H9 (cell line): Measurements from ENCODE around the gene CETN3. TPM values are rescaled to one million over a fixed set of nuclear protein-coding genes. Genes with fewer than 3 reads are reported as not detected.

Experiments used
- DNase-seq: peaks from one replicate; pipeline ENCODE4 v3.0.0-alpha.2; 2017
- H2AFZ ChIP-seq: one replicate; pipeline ENCODE4 v1.6.1; 2013; ENCODE audit warnings: mild to moderate bottlenecking, low read length, control low read depth, moderate library complexity
- H2AK5ac ChIP-seq: 2 replicates; pipeline ENCODE4 v1.6.1; 2013; ENCODE audit warnings: low read length, control low read depth, mixed read lengths; ENCODE audit not compliant: insufficient read length
- H2BK120ac ChIP-seq: one replicate; pipeline ENCODE4 v1.6.1; 2013; ENCODE audit warnings: low read depth, mild to moderate bottlenecking, low read length, control low read depth, inconsistent platforms; ENCODE audit not compliant: poor library complexity, severe bottlenecking
- H2BK12ac ChIP-seq: 2 replicates; pipeline ENCODE4 v1.6.1; 2013; ENCODE audit warnings: low read length, control low read depth, mixed read lengths, low read depth; ENCODE audit not compliant: insufficient read length
- H2BK15ac ChIP-seq: 2 replicates; pipeline ENCODE4 v1.6.1; 2013; ENCODE audit warnings: low read depth, low read length, control low read depth
- H2BK20ac ChIP-seq: one replicate; pipeline ENCODE4 v1.6.1; 2013; ENCODE audit warnings: low read depth, mild to moderate bottlenecking, low read length, control low read depth, inconsistent platforms; ENCODE audit not compliant: poor library complexity, severe bottlenecking
- H2BK5ac ChIP-seq: 2 replicates; pipeline ENCODE4 v1.6.1; 2013; ENCODE audit warnings: low read length, control low read depth, mixed read lengths; ENCODE audit not compliant: insufficient read length
- H3K14ac ChIP-seq: 2 replicates; pipeline ENCODE4 v1.6.1; 2013; ENCODE audit warnings: low read length, control low read depth; ENCODE audit not compliant: insufficient read depth
- H3K18ac ChIP-seq: 2 replicates; pipeline ENCODE4 v1.6.1; 2013; ENCODE audit warnings: low read depth, mild to moderate bottlenecking, mixed read lengths, low read length, control low read depth; ENCODE audit not compliant: insufficient read length
- H3K23ac ChIP-seq: 2 replicates; pipeline ENCODE4 v1.6.1; 2013; ENCODE audit warnings: low read length, control low read depth, mixed read lengths, low read depth; ENCODE audit not compliant: insufficient read length
- H3K23me2 ChIP-seq: 2 replicates; pipeline ENCODE4 v1.6.1; 2013; ENCODE audit warnings: low read depth, mild to moderate bottlenecking, mixed read lengths, low read length, control low read depth; ENCODE audit not compliant: insufficient read length, poor library complexity, severe bottlenecking
- H3K27ac ChIP-seq: 2 replicates; pipeline ENCODE4 v1.5.1; 2013; ENCODE audit warnings: low read length, control low read depth, mixed read lengths, low read depth; ENCODE audit not compliant: insufficient read length
- H3K27me3 ChIP-seq: 2 replicates; pipeline ENCODE4 v1.6.1; 2013; ENCODE audit warnings: low read length, control low read depth, inconsistent platforms; ENCODE audit not compliant: insufficient read depth
- H3K4ac ChIP-seq: 2 replicates; pipeline ENCODE4 v1.6.1; 2013; ENCODE audit warnings: low read depth, mild to moderate bottlenecking, control low read depth, inconsistent platforms, low read length, moderate library complexity
- H3K4me1 ChIP-seq: 2 replicates; pipeline ENCODE4 v1.6.1; 2013; ENCODE audit warnings: low read length, control low read depth, inconsistent platforms; ENCODE audit not compliant: insufficient read depth
- H3K4me2 ChIP-seq: 2 replicates; pipeline ENCODE4 v1.6.1; 2013; ENCODE audit warnings: low read length, control low read depth, mixed read lengths; ENCODE audit not compliant: insufficient read length, insufficient read depth
- H3K56ac ChIP-seq: 2 replicates; pipeline ENCODE4 v1.6.1; 2013; ENCODE audit warnings: low read depth, mild to moderate bottlenecking, mixed read lengths, low read length, control low read depth; ENCODE audit not compliant: insufficient read length
- H3K79me1 ChIP-seq: 2 replicates; pipeline ENCODE4 v1.6.1; 2013; ENCODE audit warnings: low read depth, mild to moderate bottlenecking, moderate library complexity, low read length, control low read depth, inconsistent platforms; ENCODE audit not compliant: insufficient read depth, poor library complexity, severe bottlenecking
- H3K79me2 ChIP-seq: 2 replicates; pipeline ENCODE4 v1.6.1; 2013; ENCODE audit warnings: low read length, control low read depth, inconsistent platforms; ENCODE audit not compliant: insufficient read depth
- H3K9ac ChIP-seq: 2 replicates; pipeline ENCODE4 v1.6.1; 2013; ENCODE audit warnings: low read length, control low read depth, mixed read lengths; ENCODE audit not compliant: insufficient read length; ENCODE audit errors: extremely low read depth
- H3K9me3 ChIP-seq: one replicate; pipeline ENCODE4 v1.6.1; 2013; ENCODE audit warnings: low read depth, low read length, inconsistent platforms; ENCODE audit not compliant: control insufficient read depth
- H3T11ph ChIP-seq: one replicate; pipeline ENCODE4 v1.6.1; 2013; ENCODE audit warnings: mild to moderate bottlenecking, low read length, control low read depth, inconsistent platforms
- H4K20me1 ChIP-seq: one replicate; pipeline ENCODE4 v1.6.1; 2013; ENCODE audit not compliant: control insufficient read depth, insufficient read length, insufficient read depth
- H4K5ac ChIP-seq: 2 replicates; pipeline ENCODE4 v1.6.1; 2013; ENCODE audit warnings: low read depth, mild to moderate bottlenecking, mixed read lengths, low read length, control low read depth; ENCODE audit not compliant: insufficient read length
- H4K8ac ChIP-seq: replicated peaks from 2 replicates; pipeline ENCODE4 v1.6.1; 2013; ENCODE audit warnings: low read length, control low read depth, mixed read lengths, low read depth; ENCODE audit not compliant: insufficient read length
- H4K91ac ChIP-seq: 2 replicates; pipeline ENCODE4 v1.6.1; 2013; ENCODE audit warnings: low read depth, mild to moderate bottlenecking, moderate library complexity, mixed read lengths, low read length, control low read depth; ENCODE audit not compliant: insufficient read length
- H3K27ac Mint-ChIP-seq, 3 experiments: 2 replicates in 2 of 3; 3 replicates in 1 of 3; pipeline ENCODE4 v1.8.0; 2020 to 2021; ENCODE audit warnings: mixed read lengths in 3 of 3, mild to moderate bottlenecking in 1 of 3, moderate library complexity in 1 of 3
- H3K27me3 Mint-ChIP-seq: 2 replicates; pipeline ENCODE4 v1.8.0; 2021; ENCODE audit warnings: low read depth, mild to moderate bottlenecking, moderate library complexity, mixed read lengths
- H3K36me3 Mint-ChIP-seq, 3 experiments: 2 replicates in 2 of 3; 3 replicates in 1 of 3; pipeline ENCODE4 v1.8.0; 2020 to 2021; ENCODE audit warnings: low read depth in 3 of 3, mixed read lengths in 3 of 3; ENCODE audit not compliant: insufficient read depth in 1 of 3
- H3K4me1 Mint-ChIP-seq, 2 experiments: 2 replicates each; pipeline ENCODE4 v1.8.0; 2020; ENCODE audit warnings: mixed read lengths in 2 of 2
- H3K4me3 Mint-ChIP-seq, 2 experiments: 2 replicates in 1 of 2; 3 replicates in 1 of 2; pipeline ENCODE4 v1.8.0; 2020 to 2021; ENCODE audit warnings: mild to moderate bottlenecking in 2 of 2, mixed read lengths in 2 of 2, moderate library complexity in 1 of 2
- H3K9me3 Mint-ChIP-seq, 2 experiments: 2 replicates in 1 of 2; 3 replicates in 1 of 2; pipeline ENCODE4 v1.8.0; 2020; ENCODE audit warnings: mild to moderate bottlenecking in 2 of 2, mixed read lengths in 2 of 2, moderate library complexity in 1 of 2
- CTCF ChIP-seq: fragments of 200-600 bp; sonication (generic); conservative IDR thresholded peaks from 3 replicates; pipeline ENCODE4 v1.8.0; 2021; ENCODE audit warnings: antibody characterized with exemption, mild to moderate bottlenecking
- WGBS: extraction: QIAGEN DNeasy Blood & Tissue Kit; methylation state at CpG from one replicate; pipeline ENCODE4 v1.1.7; 2013; ENCODE audit warnings: missing lambda C conversion rate, low lambda C conversion rate, mixed read lengths; ENCODE audit not compliant: insufficient read length; ENCODE audit errors: extremely low coverage; 5-methylcytosine and 5-hydroxymethylcytosine counted together
- total RNA-seq: library from RNA; stranded (reverse); gene quantifications from 2 replicates; pipeline ENCODE4 v1.2.1, GENCODE V29; 2021

Gene CETN3
- total RNA-seq, 1 experiment from 2014 or later: 36.3 TPM

GRCh38 chr5:90355635-90356034 is 53.9 kb downstream of the CETN3 start:
- Histone ChIP-seq H3K9me3 (no peaks in the 10 kb centered on the region), H3K27me3 (no peaks in the 10 kb centered on the region), H3K23ac (no peak overlapping the region), H4K5ac (no peak overlapping the region), H3K4ac (no peak overlapping the region), H2AK5ac (no peak overlapping the region), H3K27ac (no peak overlapping the region), H3K4me1 (peaks cover 4% of the 10 kb centered on the region; the same call in 1 of the 2 replicates), H2BK12ac (no peak overlapping the region), H3K79me1 (no peaks in the 10 kb centered on the region), H3K18ac (no peak overlapping the region), H3K79me2 (no peaks in the 10 kb centered on the region), H3K4me2 (no peak overlapping the region), H4K20me1 (no peaks in the 10 kb centered on the region), H4K91ac (no peak overlapping the region), H3K14ac (no peak overlapping the region), H3T11ph (no peak overlapping the region), H3K56ac (no peak overlapping the region), H2BK120ac (no peak overlapping the region), H3K9ac (no peak overlapping the region), H2BK20ac (no peak overlapping the region), H2BK5ac (no peak overlapping the region), H4K8ac (no peak overlapping the region), H2AFZ (no peak overlapping the region), H3K23me2 (no peaks in the 10 kb centered on the region), H2BK15ac (no peak overlapping the region)
- Mint-ChIP-seq H3K4me1 (peaks cover 7% of the 10 kb centered on the region in 2 experiments), H3K9me3 (no peaks in the 10 kb centered on the region), H3K4me3 (no peak overlapping the region), H3K36me3 (0 out of 7 replicates have a peak, but pooled peaks cover 0 to 4% (median 0%) of the 10 kb centered on the region in 3 experiments), H3K27ac (no peak overlapping the region), H3K27me3 (no peaks in the 10 kb centered on the region)
- no peak for DNase-seq
- no peak for TF ChIP-seq CTCF
- WGBS: no CpG with 5 or more reads among the region's 1 CpG
